Stimulated activated naive B cell treated with anti-CD40 and anti-IgM and Interleukin-4, amounts not matched to agents 10 μg/mL and 1 μg/mL and 100 μg/mL, for 72 hours (primary cell): ENCODE measurements around the gene DNAJA1.
"Not testable (repeated sequence)": the region's sequence is repeated elsewhere in the genome, so short reads cannot be mapped to it uniquely, and the experiment has no call there.

Source experiments
- ATAC-seq, 2 donors: fragments of 150-1000 bp; cut with Tn5 transposase; replicated peaks; 2 replicates each; pipeline ENCODE4 v1.10.0; 2021; ENCODE audit warnings: moderate library complexity in 1 of 2
- DNase-seq: peaks from one replicate; pipeline ENCODE4 v3.0.0; 2021
- H3K27ac Mint-ChIP-seq: one replicate; pipeline ENCODE4 v1.8.0; 2022; ENCODE audit warnings: mild to moderate bottlenecking, mixed read lengths
- H3K27me3 Mint-ChIP-seq, 2 donors: one replicate each; pipeline ENCODE4 v1.8.0; 2022; ENCODE audit warnings: mixed read lengths in 2 of 2
- H3K36me3 Mint-ChIP-seq, 2 donors: one replicate each; pipeline ENCODE4 v1.8.0; 2022; ENCODE audit warnings: mixed read lengths in 2 of 2, mild to moderate bottlenecking in 1 of 2
- H3K4me1 Mint-ChIP-seq, 2 donors: one replicate each; pipeline ENCODE4 v1.8.0; 2022; ENCODE audit warnings: mixed read lengths in 2 of 2, mild to moderate bottlenecking in 1 of 2
- H3K4me3 Mint-ChIP-seq, 2 donors: one replicate each; pipeline ENCODE4 v1.8.0; 2022; ENCODE audit warnings: mild to moderate bottlenecking in 2 of 2, mixed read lengths in 2 of 2, moderate library complexity in 1 of 2
- H3K9me3 Mint-ChIP-seq, 2 donors: one replicate each; pipeline ENCODE4 v1.8.0; 2022; ENCODE audit warnings: mixed read lengths in 2 of 2, mild to moderate bottlenecking in 1 of 2

Gene DNAJA1

DNA sequence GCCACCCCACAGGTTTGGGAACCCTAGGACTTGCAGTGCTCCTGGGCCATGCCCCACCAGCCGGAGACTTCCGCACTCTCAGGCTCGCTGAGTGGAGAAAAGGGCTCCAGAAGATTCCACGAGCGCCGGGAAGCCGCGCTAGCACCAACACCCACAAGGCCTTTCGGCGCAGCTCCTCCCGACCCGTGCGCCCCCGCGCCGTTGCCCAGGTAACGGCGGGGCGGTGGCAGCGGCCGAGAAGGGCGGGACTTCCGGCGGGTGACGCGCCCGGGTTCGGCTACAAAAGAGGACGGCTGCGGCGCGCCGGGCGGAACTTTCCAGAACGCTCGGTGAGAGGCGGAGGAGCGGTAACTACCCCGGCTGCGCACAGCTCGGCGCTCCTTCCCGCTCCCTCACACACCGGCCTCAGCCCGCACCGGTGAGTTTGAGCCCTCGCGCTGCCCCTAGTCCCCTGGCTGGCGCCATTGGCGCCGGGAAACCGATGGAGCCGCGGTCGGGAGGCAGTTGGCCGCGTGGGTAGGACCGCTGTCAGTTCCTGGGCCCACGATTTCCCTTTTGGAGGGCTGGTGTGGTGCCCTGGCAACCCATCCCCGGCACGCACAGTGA lies at the start of gene DNAJA1:
Gene DNAJA1 (plus strand): TSS at position 308 of the 606 bp plus-strand sequence. CDS start 1,212 bp downstream, outside the sequence.
- peaks cover 27 to 64% of the 10 kb centered on the region in 2 donors for H3K4me1 Mint-ChIP-seq
- ATAC-seq (peak; percentile 91 to 94), DNase-seq (peak; percentile 93)
- H3K36me3 Mint-ChIP-seq = peaks cover 36 to 47% of the 10 kb centered on the region in 2 donors
- peak within 1 kb of the TSS; percentile 93 to 98 for H3K4me3 Mint-ChIP-seq
- H3K27me3 Mint-ChIP-seq = no peaks in the 10 kb centered on the region
- H3K9me3 Mint-ChIP-seq = no peaks in the 10 kb centered on the region
- H3K27ac Mint-ChIP-seq = peak within 1 kb of the TSS; percentile 96

DNA sequence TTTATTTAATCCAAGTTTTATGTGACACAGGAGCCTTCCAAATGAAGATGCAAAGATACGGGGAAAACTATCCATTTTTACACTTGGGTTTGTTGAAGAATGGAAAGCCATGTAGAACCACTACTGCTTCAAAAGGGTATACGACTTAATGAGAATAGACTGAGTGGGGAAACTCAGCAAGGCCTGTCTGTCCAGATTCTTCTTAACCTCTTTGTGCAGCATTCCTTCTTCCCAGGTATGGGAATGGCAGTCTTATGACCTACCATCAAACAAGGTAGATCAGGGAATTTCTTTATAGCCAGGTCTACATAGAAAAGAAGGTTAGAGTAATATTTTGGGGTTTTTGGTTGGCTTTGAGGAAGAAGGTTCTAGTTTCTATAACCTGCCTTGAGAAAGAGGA lies 47.0 kb upstream of the DNAJA1 start:
- no peaks in the 10 kb centered on the region for H3K4me1 Mint-ChIP-seq
- H3K4me3 Mint-ChIP-seq = no peak overlapping the region
- no peaks in the 10 kb centered on the region for H3K9me3 Mint-ChIP-seq
- no peaks in the 10 kb centered on the region for H3K27me3 Mint-ChIP-seq
- DNase-seq (no peak), ATAC-seq (no peak)
- H3K27ac Mint-ChIP-seq = no peak overlapping the region
- peaks cover 33 to 46% of the 10 kb centered on the region in 2 donors for H3K36me3 Mint-ChIP-seq

DNA sequence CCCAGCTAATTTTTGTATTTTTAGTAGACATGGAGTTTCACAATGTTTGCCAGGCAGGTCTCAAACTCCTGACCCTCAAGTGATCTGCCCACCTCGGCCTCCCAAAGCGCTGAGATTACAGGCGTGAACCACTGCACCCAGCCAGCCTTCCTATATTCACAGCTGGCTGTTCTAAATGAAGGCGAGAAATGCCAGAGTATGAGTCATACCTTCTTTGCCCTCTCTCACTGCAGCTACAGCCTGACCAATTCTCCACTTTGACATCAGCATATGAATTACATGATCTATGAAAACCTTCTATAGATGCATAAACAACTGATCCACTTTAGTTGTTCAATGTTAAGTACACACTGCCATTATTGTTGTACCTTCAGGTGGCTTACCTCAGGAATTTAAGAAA lies 38.1 kb upstream of the DNAJA1 start:
- H3K4me1 Mint-ChIP-seq = peaks cover 0 to 3% of the 10 kb centered on the region in 2 donors
- ATAC-seq (no peak), DNase-seq (no peak)
- H3K27ac Mint-ChIP-seq = no peak overlapping the region
- no peaks in the 10 kb centered on the region for H3K9me3 Mint-ChIP-seq
- H3K27me3 Mint-ChIP-seq = no peaks in the 10 kb centered on the region
- peaks cover 41 to 58% of the 10 kb centered on the region in 2 donors for H3K36me3 Mint-ChIP-seq
- no peak overlapping the region for H3K4me3 Mint-ChIP-seq

DNA sequence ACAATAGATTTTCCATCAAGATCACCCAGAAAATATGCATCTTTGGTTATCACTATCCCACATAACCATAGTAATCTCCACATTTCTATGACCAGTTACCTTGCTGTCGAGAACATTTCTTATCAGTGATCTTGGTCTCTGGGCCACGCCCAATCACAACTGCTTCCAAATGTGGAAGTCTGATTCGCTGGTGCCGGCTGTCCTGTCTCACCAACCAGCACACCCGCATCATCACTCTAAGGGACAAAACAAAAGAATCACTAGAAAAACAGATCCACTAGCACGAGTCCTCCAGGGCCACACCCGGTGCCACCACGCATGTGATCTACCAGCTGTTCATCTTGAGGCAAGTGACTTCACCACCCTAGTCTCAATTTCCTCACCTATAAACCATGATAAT lies 35.4 kb upstream of the DNAJA1 start:
- no peaks in the 10 kb centered on the region for H3K9me3 Mint-ChIP-seq
- ATAC-seq (no peak), DNase-seq (no peak)
- H3K27ac Mint-ChIP-seq = no peak overlapping the region
- peaks cover 5 to 13% of the 10 kb centered on the region in 2 donors for H3K4me1 Mint-ChIP-seq
- H3K27me3 Mint-ChIP-seq = no peaks in the 10 kb centered on the region
- no peak overlapping the region for H3K4me3 Mint-ChIP-seq
- peaks cover 28 to 55% of the 10 kb centered on the region in 2 donors for H3K36me3 Mint-ChIP-seq

DNA sequence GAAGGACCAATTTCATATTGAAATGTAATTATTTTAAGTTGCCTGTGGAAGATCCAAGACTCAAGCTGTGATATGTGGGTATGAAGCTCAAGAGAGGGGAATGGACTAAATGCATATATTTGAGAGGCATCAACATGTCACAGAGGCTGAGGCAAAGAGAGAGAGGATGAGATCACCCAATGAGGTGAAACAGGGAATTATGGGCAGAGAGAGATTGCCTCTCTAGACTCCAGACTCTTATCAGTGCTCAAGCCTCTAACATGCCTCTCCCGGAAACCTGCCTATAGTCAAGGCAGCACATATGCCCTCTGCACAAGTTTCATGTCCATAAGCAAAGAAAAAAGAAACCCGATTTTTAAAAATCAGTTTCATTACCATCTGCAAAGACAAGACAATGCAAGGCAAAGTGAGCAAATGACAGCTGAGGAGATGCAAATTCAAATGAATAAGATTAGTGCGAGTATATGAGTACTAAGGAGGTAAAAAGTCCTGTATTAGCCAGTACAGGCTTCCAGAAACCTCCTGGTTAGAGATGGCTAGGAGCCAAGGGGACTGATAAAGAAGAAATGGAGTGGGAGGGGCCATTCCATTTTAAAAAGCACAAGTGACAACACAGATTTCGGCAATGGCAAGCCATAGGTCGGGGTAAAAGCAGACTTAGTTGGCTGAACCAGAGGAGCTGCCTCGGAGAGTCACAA lies 33.0 kb upstream of the DNAJA1 start:
- no peak for ATAC-seq
- peaks cover 10 to 13% of the 10 kb centered on the region in 2 donors for H3K4me1 Mint-ChIP-seq
- H3K27me3 Mint-ChIP-seq = no peaks in the 10 kb centered on the region
- no peak overlapping the region for H3K27ac Mint-ChIP-seq
- no peaks in the 10 kb centered on the region for H3K9me3 Mint-ChIP-seq
- H3K4me3 Mint-ChIP-seq = no peak overlapping the region
- H3K36me3 Mint-ChIP-seq = peaks cover 22 to 57% of the 10 kb centered on the region in 2 donors
- no peak for DNase-seq

DNA sequence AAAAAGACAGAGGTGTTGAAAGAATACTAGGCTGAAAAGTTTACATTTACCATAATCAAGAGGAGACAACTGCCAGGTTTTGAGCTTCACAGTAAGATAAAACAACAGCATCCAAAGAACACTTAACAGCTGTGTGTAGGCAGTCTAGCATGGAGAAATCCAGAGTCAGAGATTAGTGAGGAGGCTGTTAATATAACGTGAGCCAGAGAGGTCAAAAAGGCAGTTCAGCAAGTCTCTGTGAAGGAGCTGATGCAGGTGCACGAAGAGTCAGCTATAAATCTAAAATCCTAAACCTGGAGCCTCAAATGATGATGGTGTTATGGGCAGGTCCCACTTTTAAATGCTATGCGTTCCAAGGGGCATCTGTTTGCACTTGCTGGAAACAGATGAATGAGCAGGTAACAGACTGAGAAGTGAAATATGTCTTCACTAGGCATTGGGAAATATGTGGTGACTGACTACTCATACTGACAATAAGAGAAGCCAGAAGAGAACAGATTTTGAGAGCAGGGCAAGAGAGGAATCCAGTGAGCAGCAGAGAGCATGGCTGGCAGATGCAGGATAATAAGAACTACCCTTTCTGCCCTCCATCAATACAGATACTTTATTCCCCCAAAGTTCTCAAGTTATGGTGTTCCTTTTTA lies 32.4 kb upstream of the DNAJA1 start:
- H3K27ac Mint-ChIP-seq = peak overlapping the region; percentile 44
- ATAC-seq = no peak
- H3K9me3 Mint-ChIP-seq = no peaks in the 10 kb centered on the region
- H3K4me1 Mint-ChIP-seq = peaks cover 14 to 19% of the 10 kb centered on the region in 2 donors
- H3K36me3 Mint-ChIP-seq = peaks cover 24 to 57% of the 10 kb centered on the region in 2 donors
- no peak overlapping the region for H3K4me3 Mint-ChIP-seq
- DNase-seq = no peak
- H3K27me3 Mint-ChIP-seq = no peaks in the 10 kb centered on the region

DNA sequence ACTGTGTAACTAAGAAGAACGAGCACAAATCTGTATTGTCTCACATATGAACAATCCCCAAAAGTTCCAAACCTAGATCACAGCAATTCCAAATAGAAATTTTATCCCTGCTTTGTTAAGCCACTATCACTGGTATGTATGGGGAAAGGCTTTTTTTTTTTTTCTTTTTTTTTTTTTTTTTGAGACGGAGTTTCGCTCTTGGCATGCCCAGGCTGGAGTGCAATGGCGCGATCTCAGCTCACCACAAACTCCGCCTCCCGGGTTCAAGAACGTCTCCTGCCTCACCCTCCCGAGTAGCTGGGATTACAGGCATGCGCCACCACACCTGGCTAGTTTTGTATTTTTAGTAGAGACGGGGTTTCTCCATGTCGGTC lies 24.4 kb upstream of the DNAJA1 start:
- H3K27me3 Mint-ChIP-seq = not testable (repeated sequence)
- H3K36me3 Mint-ChIP-seq = peaks cover 23 to 31% of the 10 kb centered on the region in 2 donors
- peak; percentile 11 to 27 for ATAC-seq

DNA sequence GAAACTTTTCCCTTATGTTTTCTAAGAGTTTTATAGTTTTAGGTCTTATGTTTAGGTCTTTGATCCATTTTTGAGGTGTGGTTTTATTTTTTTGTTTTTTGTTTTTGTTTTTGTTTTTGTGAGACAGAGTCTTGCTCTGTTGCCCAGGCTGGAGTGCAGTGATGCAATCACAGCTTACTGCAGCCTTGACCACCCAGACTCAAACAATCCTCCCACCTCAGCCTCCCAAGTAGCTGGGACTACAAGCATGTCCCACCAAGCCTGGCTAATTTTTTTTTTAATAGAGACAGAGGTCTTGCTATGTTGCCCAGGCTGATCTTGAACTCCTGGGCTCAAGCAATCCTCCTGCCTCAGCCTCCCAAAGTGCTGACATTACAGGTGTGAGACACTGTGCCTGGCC lies 19.7 kb upstream of the DNAJA1 start:
- not testable (repeated sequence) for H3K27ac Mint-ChIP-seq, ATAC-seq, DNase-seq, H3K9me3 Mint-ChIP-seq, H3K36me3 Mint-ChIP-seq, H3K27me3 Mint-ChIP-seq, H3K4me3 Mint-ChIP-seq
- H3K4me1 Mint-ChIP-seq = peaks cover 8 to 14% of the 10 kb centered on the region in 2 donors

More for the DNA sequence above, 24.4 kb upstream of the DNAJA1 start:
- peak; percentile 5 for DNase-seq
- Mint-ChIP-seq H3K27ac (peak overlapping the region; percentile 94), H3K4me1 (peaks cover 27 to 34% of the 10 kb centered on the region in 2 donors), H3K4me3 (peak overlapping the region; percentile 87)
- H3K9me3 Mint-ChIP-seq = not testable (repeated sequence)

DNA sequence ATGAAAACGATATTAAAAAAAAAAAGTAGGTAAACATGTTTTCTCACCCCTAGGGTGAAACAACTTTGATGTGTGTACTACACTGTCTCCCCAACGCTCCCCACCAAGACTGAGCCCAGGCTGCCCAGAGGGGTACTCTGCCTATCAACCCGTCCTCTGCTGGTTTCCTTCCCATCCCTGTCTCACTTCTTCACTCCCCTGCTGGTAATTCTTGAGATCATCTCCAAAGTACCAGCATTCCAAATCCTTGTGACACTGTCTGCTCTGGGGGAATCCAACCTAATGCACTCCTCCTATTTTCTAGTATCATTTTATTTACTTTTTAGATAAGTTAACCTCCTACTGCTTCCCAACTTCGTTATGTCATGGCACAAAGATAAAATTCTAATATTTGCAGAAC lies 17.3 kb upstream of the DNAJA1 start:
- Mint-ChIP-seq H3K27me3 (no peaks in the 10 kb centered on the region), H3K4me3 (no peak overlapping the region), H3K9me3 (no peaks in the 10 kb centered on the region), H3K27ac (no peak overlapping the region), H3K4me1 (peaks cover 2% of the 10 kb centered on the region in 2 donors), H3K36me3 (peaks cover 4 to 10% of the 10 kb centered on the region in 2 donors)
- DNase-seq (no peak), ATAC-seq (no peak)

DNA sequence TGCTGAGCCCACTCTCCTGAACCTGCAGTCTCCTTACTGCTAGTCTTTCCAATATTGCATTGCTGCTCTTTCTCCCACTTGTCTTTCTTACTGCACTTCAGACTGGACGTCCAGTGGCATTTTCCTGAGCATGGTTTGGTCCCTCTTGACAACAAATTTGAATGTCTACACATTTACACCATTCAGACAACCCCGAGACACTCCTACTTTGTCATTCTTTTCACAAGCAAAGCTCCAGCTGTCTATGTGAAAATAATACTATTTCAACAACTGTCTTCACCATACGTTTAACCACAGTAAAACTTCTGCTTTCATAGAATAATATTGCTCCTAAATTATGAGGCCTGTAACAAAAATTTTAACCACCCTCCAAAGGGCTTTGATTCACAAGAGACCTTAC lies 13.2 kb upstream of the DNAJA1 start:
- no peaks in the 10 kb centered on the region for H3K27me3 Mint-ChIP-seq
- H3K4me1 Mint-ChIP-seq = peaks cover 0 to 2% of the 10 kb centered on the region in 2 donors
- H3K4me3 Mint-ChIP-seq = no peak overlapping the region
- H3K27ac Mint-ChIP-seq = no peak overlapping the region
- no peak for DNase-seq
- H3K9me3 Mint-ChIP-seq = no peaks in the 10 kb centered on the region
- ATAC-seq = no peak
- peaks cover 4 to 10% of the 10 kb centered on the region in 2 donors for H3K36me3 Mint-ChIP-seq

DNA sequence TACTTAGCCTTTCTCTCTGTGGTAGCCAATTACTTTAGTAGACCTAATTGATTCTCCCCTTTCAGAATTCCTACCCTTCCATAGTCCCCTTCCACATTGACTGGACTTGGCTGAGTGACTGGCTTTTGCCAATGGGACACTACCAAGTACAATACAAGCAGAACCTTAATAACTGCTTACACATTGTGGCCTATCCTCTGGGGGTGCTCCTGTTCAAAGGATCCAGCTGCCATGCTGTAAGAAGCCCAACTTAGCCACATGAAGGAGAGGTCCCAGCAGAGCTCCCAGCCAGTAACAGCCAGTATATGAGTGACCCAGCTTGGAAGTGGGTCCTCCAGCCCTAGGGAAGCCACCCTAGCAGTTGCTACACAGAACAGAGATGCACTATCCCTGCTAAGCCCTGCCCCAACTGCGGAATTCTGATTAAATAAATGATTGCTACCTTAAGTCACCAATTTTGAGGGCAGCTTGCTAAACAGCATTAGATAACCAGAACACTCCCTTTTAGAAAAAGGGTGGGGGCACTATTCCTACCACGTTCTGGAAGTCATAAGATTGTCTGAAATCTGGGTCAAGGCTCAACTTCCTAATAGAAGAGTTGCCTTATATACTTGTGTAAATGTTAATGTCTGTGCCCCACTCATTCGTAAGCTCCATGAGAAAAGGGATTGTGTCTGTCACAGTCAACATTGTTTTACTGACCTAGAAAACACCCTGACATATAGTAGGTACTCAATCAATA lies 12.6 kb upstream of the DNAJA1 start:
- H3K27me3 Mint-ChIP-seq = no peaks in the 10 kb centered on the region
- DNase-seq (no peak), ATAC-seq (no peak)
- no peaks in the 10 kb centered on the region for H3K9me3 Mint-ChIP-seq
- H3K36me3 Mint-ChIP-seq = peaks cover 4 to 10% of the 10 kb centered on the region in 2 donors
- H3K4me3 Mint-ChIP-seq = no peak overlapping the region
- H3K4me1 Mint-ChIP-seq = peaks cover 2 to 5% of the 10 kb centered on the region in 2 donors
- H3K27ac Mint-ChIP-seq = no peak overlapping the region

DNA sequence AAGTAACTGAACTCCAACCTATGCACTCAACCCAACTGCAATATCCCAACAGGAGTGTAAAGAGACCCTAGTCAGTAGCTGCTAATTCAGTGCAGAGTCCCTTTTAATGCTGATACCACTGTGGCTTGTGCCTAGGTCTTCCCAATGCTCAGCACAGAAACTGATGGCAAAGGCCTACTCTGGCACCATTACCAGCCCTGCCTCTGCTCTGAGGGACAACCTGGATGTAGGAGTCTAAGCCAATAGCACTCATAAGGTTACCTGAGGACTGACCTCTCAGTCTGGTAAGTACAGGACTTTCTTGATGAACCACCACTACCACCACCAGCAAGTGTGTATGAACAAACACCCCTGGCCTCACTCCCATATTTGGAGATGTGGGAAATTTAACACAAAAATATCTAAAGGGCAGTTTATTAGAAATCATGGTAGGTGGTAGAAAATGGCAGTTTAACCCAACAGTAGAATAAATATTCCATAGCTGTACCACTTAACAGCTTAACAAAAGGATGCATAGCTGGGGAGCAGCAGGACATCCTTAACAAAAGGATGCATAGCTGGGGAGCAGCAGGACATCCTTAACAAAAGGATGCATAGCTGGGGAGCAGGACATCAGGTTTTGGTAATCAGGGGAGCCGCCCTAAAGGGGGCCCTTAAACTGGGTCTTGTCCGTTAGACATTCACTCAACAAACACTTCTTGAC lies 11.0 kb upstream of the DNAJA1 start:
- Mint-ChIP-seq H3K27ac (no peak overlapping the region), H3K4me1 (peaks cover 2 to 5% of the 10 kb centered on the region in 2 donors), H3K36me3 (peaks cover 4 to 10% of the 10 kb centered on the region in 2 donors), H3K9me3 (no peaks in the 10 kb centered on the region), H3K27me3 (no peaks in the 10 kb centered on the region), H3K4me3 (no peak overlapping the region)
- no peak for ATAC-seq
- no peak for DNase-seq

DNA sequence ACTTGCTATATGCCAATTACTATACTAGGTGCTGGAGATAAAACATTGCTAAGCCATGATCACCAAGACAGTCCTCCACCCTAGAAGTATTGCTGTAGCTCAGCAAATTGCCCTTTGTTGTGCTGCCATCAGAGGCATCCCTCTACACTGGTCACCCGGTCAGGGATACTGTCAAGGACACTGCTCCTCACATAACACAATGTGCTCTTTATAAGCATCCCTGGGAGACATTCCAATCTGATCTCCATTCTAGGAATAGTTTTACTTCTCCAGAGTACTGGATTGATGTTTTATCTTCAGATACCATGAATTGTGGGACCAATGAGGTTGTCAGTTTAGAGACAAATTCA lies 10.4 kb upstream of the DNAJA1 start:
- peaks cover 2 to 5% of the 10 kb centered on the region in 2 donors for H3K4me1 Mint-ChIP-seq
- H3K27ac Mint-ChIP-seq = no peak overlapping the region
- H3K36me3 Mint-ChIP-seq = peaks cover 7 to 10% of the 10 kb centered on the region in 2 donors
- H3K4me3 Mint-ChIP-seq = no peak overlapping the region
- ATAC-seq (no peak), DNase-seq (no peak)
- H3K9me3 Mint-ChIP-seq = no peaks in the 10 kb centered on the region
- no peaks in the 10 kb centered on the region for H3K27me3 Mint-ChIP-seq
